ENCODE data around the gene TM4SF4.

Gene TM4SF4

DNA sequence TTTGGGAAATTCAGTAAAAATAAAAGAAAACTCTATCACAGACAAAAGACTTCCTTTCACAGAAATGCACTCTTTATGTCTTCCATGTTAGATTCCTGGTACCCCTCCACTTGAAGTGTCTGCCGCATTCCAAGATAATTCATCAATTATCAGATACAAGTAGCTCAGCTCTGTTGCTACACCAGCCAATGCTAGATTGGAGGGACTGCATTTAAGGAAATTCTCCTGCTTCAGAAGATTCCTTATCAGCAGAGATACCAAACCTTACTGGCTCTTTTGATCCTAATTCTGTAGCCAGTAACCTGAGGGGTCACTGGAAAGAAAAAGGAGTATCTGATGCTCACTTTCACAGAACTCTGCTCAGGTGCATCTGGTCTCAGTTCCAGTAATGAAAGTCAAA, 63.9 kb downstream of the TM4SF4 start:
- DNase-seq = no peak
- Histone ChIP-seq H3K9me3 (ENCODE audit: severe bottlenecking) (no peaks in the 10 kb centered on the region), H3K27ac (no peak overlapping the region), H3K27me3 (ENCODE audit: insufficient read depth, low read depth, severe bottlenecking) (no peaks in the 10 kb centered on the region), H3K4me3 (ENCODE audit: low read depth, low read length) (no peak overlapping the region), H3K36me3 (no peaks in the 10 kb centered on the region)
- no peak for TF ChIP-seq CTCF (IDR thresholded peaks at IDR 0.05; ENCODE audit: low read depth, low read length)

- TF ChIP-seq CTCF (IDR thresholded peaks at IDR 0.05; ENCODE audit: low read depth, low read length) = no peak
- no peak for DNase-seq
- Histone ChIP-seq H3K9me3 (ENCODE audit: severe bottlenecking) (no peaks in the 10 kb centered on the region), H3K36me3 (no peaks in the 10 kb centered on the region), H3K27ac (no peak overlapping the region), H3K4me3 (ENCODE audit: low read depth, low read length) (no peak overlapping the region), H3K27me3 (ENCODE audit: insufficient read depth, low read depth, severe bottlenecking) (no peaks in the 10 kb centered on the region)
Observed at GRCh38 chr3:149541091-149541491, 66.6 kb downstream of the TM4SF4 start.

DNA sequence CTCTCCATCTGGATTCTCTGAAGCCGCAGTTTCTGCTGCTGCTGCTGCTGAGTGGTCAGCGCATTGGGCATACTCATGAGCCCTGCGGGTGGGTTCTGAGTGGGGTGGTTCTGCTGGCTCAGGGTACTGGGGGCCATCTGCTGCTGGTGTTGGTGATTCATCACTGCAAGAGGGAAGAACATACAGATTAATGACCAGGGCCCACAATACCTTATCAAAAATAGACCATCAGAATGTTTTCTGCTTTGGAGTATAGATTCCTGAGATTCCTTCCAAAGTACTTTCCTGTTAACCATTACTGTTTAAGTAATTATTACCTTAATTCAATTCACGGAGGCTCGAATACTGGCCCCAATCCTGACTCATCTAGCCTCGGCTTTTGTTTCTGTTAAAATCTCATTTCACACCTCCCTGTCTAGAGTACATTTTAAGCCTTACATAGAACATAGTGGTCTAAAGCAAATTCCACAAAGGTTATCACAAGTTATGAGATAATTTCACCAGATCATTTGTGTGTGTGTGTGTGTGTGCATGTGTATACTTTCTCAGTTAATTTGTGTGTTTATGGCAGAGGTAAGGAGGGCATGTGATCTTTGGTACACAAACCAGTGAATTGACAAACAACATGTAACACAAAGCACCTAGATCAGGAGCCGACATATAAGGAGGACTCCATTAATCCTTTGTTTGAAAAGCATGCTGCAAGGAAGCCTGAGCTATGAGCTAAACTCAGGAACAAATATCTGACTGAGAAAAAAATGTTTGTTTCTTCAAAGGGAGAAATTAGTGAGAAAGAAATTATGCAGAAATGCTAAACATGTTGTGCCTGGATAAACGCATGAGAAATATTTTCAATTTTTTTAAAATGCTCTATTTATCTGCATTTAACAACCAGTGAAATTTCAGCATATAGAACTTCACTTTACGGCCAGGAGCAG, 68.1 kb downstream of the TM4SF4 start:
- no peak overlapping the region for H3K27ac ChIP-seq
- no peak overlapping the region for H3K4me3 ChIP-seq (ENCODE audit: low read depth, low read length)
- H3K27me3 ChIP-seq (ENCODE audit: insufficient read depth, low read depth, severe bottlenecking) = no peaks in the 10 kb centered on the region
- TF ChIP-seq CTCF (IDR thresholded peaks at IDR 0.05; ENCODE audit: low read depth, low read length) = no peak
- no peak for DNase-seq
- no peaks in the 10 kb centered on the region for H3K9me3 ChIP-seq (ENCODE audit: severe bottlenecking)
- no peaks in the 10 kb centered on the region for H3K36me3 ChIP-seq

DNA sequence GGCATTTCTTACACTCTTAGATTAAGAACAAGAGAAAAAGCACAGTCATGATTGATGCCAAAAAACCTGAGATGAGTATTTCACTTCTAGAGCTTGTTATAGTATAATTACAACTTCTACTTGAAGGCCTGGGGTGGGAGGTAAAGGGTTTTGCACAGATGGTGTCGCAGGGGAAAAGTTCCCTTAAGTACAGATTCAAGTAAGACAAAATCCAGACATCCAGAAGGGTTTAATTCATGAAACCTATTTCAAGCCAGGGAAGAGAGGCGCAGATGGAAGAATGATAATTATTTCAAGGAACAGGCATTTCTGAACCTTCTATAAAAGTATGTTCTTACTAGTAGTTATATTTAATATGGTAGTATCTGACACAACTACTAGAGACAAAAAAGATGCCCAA, 70.6 kb downstream of the TM4SF4 start:
- DNase-seq = no peak
- no peak for TF ChIP-seq CTCF (IDR thresholded peaks at IDR 0.05; ENCODE audit: low read depth, low read length)
- no peak overlapping the region for H3K4me3 ChIP-seq (ENCODE audit: low read depth, low read length)
- H3K9me3 ChIP-seq (ENCODE audit: severe bottlenecking) = no peaks in the 10 kb centered on the region
- H3K27me3 ChIP-seq (ENCODE audit: insufficient read depth, low read depth, severe bottlenecking) = no peaks in the 10 kb centered on the region
- H3K27ac ChIP-seq = no peak overlapping the region
- no peaks in the 10 kb centered on the region for H3K36me3 ChIP-seq

GRCh38 chr3:149547413-149547812, 72.9 kb downstream of the TM4SF4 start:
- Histone ChIP-seq H3K27me3 (ENCODE audit: insufficient read depth, low read depth, severe bottlenecking) (no peaks in the 10 kb centered on the region), H3K27ac (no peak overlapping the region), H3K36me3 (no peaks in the 10 kb centered on the region), H3K4me3 (ENCODE audit: low read depth, low read length) (no peak overlapping the region), H3K9me3 (ENCODE audit: severe bottlenecking) (no peaks in the 10 kb centered on the region)
- no peak for DNase-seq
- no peak for TF ChIP-seq CTCF (IDR thresholded peaks at IDR 0.05; ENCODE audit: low read depth, low read length)
